Endodermal cell (in vitro differentiated cells): ENCODE results near the gene SCNN1A. TPM values are rescaled to one million over a fixed set of nuclear protein-coding genes. Genes with fewer than 3 reads are reported as not detected.

Experiments
- DNase-seq: peaks from one replicate; pipeline ENCODE4 v3.0.0-alpha.2; 2017
- H3K27ac ChIP-seq: 2 replicates; pipeline ENCODE4 v1.5.1; 2013; ENCODE audit warnings: mild to moderate bottlenecking, low read depth, low read length, moderate library complexity
- H3K27me3 ChIP-seq: 2 replicates; pipeline ENCODE4 v1.6.1; 2013; ENCODE audit warnings: mild to moderate bottlenecking, low read length, moderate library complexity; ENCODE audit not compliant: insufficient read depth, control insufficient read depth, poor library complexity, severe bottlenecking
- H3K36me3 ChIP-seq: 2 replicates; pipeline ENCODE4 v1.7.0; 2013; ENCODE audit warnings: mild to moderate bottlenecking, low read length, moderate library complexity; ENCODE audit not compliant: control insufficient read depth, insufficient read depth
- H3K4me1 ChIP-seq: one replicate; pipeline ENCODE4 v1.7.0; 2013; ENCODE audit warnings: low read length; ENCODE audit not compliant: control insufficient read depth, insufficient read depth
- H3K4me3 ChIP-seq: 2 replicates; pipeline ENCODE4 v1.5.1; 2013; ENCODE audit warnings: mild to moderate bottlenecking, low read length, moderate library complexity
- H3K9ac ChIP-seq: 2 replicates; pipeline ENCODE4 v1.6.1; 2013; ENCODE audit warnings: mild to moderate bottlenecking, low read length, moderate library complexity; ENCODE audit not compliant: poor library complexity, severe bottlenecking; ENCODE audit errors: extremely low read depth
- H3K9me3 ChIP-seq: 2 replicates; pipeline ENCODE4 v1.6.1; 2013; ENCODE audit warnings: mild to moderate bottlenecking, low read length, moderate library complexity; ENCODE audit not compliant: control insufficient read depth
- H3K27ac Mint-ChIP-seq: 2 replicates; pipeline ENCODE4 v1.8.0; 2020; ENCODE audit warnings: mixed read lengths
- H3K27me3 Mint-ChIP-seq: 2 replicates; pipeline ENCODE4 v1.8.0; 2021; ENCODE audit warnings: mild to moderate bottlenecking, mixed read lengths; ENCODE audit not compliant: insufficient read depth
- H3K36me3 Mint-ChIP-seq: 2 replicates; pipeline ENCODE4 v1.8.0; 2020; ENCODE audit warnings: low read depth, mixed read lengths
- H3K4me1 Mint-ChIP-seq: 2 replicates; pipeline ENCODE4 v1.8.0; 2020; ENCODE audit warnings: mixed read lengths
- H3K4me3 Mint-ChIP-seq: 2 replicates; pipeline ENCODE4 v1.8.0; 2020; ENCODE audit warnings: mild to moderate bottlenecking, moderate library complexity, mixed read lengths
- H3K9me3 Mint-ChIP-seq: 2 replicates; pipeline ENCODE4 v1.8.0; 2020; ENCODE audit warnings: mild to moderate bottlenecking, mixed read lengths
- CTCF ChIP-seq: fragments of 200-600 bp; sonication (generic); conservative IDR thresholded peaks from 2 replicates; pipeline ENCODE4 v1.5.0; 2021; ENCODE audit warnings: antibody characterized with exemption, mild to moderate bottlenecking
- WGBS, 2 experiments: methylation state at CpG; one replicate each; pipeline versions ENCODE4 v1.1.5 to v1.1.7; 2013; ENCODE audit warnings: missing lambda C conversion rate in 2 of 2, mixed read lengths in 1 of 2; ENCODE audit not compliant: insufficient coverage in 1 of 2, insufficient read length in 1 of 2; 5-methylcytosine and 5-hydroxymethylcytosine counted together
- total RNA-seq, 2 donors: library from RNA; stranded (reverse); fragmentation: NEBNext Ultra II Directional in 1 of 2; extraction: Animal tissue kit (Norgen Biotek cat#: 25700) in 1 of 2; gene quantifications; 2 replicates in 1 of 2; 3 replicates in 1 of 2; pipeline ENCODE4 v1.2.1, GENCODE V29; 2021

SCNN1A gene
- total RNA-seq, 2 donors from 2014 or later: 32.1 to 87.7 TPM

- Histone ChIP-seq H3K27me3 (no peaks in the 10 kb centered on the region), H3K9me3 (no peaks in the 10 kb centered on the region), H3K4me3 (no peak overlapping the region), H3K36me3 (no peaks in the 10 kb centered on the region), H3K4me1 (no peaks in the 10 kb centered on the region), H3K9ac (no peak overlapping the region), H3K27ac (no peak overlapping the region)
- peaks cover 33% of the 10 kb centered on the region for H3K36me3 Mint-ChIP-seq
- no peak overlapping the region for H3K4me3 Mint-ChIP-seq
- DNase-seq: no peak
- 83 to 98% methylated on average over 5 to 7 of the region's 7 CpGs for WGBS, 2 experiments
- H3K27me3 Mint-ChIP-seq: no peaks in the 10 kb centered on the region
- peaks cover 15% of the 10 kb centered on the region for H3K4me1 Mint-ChIP-seq
- no peaks in the 10 kb centered on the region for H3K9me3 Mint-ChIP-seq
- H3K27ac Mint-ChIP-seq: no peak overlapping the region
- TF ChIP-seq CTCF: no peak
Observed at GRCh38 chr12:6360080-6360571, 15.2 kb downstream of the SCNN1A start.

- no peaks in the 10 kb centered on the region for H3K9me3 ChIP-seq
- Mint-ChIP-seq H3K36me3 (peaks cover 42% of the 10 kb centered on the region), H3K9me3 (no peaks in the 10 kb centered on the region), H3K27me3 (no peaks in the 10 kb centered on the region), H3K4me1 (peaks cover 17% of the 10 kb centered on the region), H3K4me3 (no peak overlapping the region), H3K27ac (no peak overlapping the region)
- no peak for DNase-seq
- H3K4me1 ChIP-seq: no peaks in the 10 kb centered on the region
- no peak for TF ChIP-seq CTCF
- 100% methylated on average over 1 of the region's 1 CpG; no CpG with 5 or more reads in 1 of the 2 experiments for WGBS, 2 experiments
- no peak overlapping the region for H3K27ac ChIP-seq
- no peaks in the 10 kb centered on the region for H3K36me3 ChIP-seq
- H3K27me3 ChIP-seq: no peaks in the 10 kb centered on the region
- no peak overlapping the region for H3K4me3 ChIP-seq
- H3K9ac ChIP-seq: no peak overlapping the region
Observed at GRCh38 chr12:6358881-6359280, 16.5 kb downstream of the SCNN1A start.

- H3K27ac ChIP-seq: no peak overlapping the region
- no peaks in the 10 kb centered on the region for H3K9me3 ChIP-seq
- no peak overlapping the region for H3K9ac ChIP-seq
- no peaks in the 10 kb centered on the region for H3K36me3 ChIP-seq
- H3K36me3 Mint-ChIP-seq: peaks cover 36% of the 10 kb centered on the region
- H3K4me1 ChIP-seq: no peaks in the 10 kb centered on the region
- H3K9me3 Mint-ChIP-seq: no peaks in the 10 kb centered on the region
- H3K27me3 ChIP-seq: no peaks in the 10 kb centered on the region
- no peak for TF ChIP-seq CTCF
- WGBS, 2 experiments: 94 to 97% methylated on average over 4 to 5 of the region's 5 CpGs
- H3K4me3 ChIP-seq: no peak overlapping the region
- no peak for DNase-seq
- no peak overlapping the region for H3K27ac Mint-ChIP-seq
- H3K27me3 Mint-ChIP-seq: no peaks in the 10 kb centered on the region
- H3K4me3 Mint-ChIP-seq: no peak overlapping the region
- peaks cover 16% of the 10 kb centered on the region for H3K4me1 Mint-ChIP-seq
Observed at GRCh38 chr12:6356374-6356820, 19.0 kb downstream of the SCNN1A start.
